Stimulated activated CD8-positive, alpha-beta memory T cell treated with anti-CD3 and anti-CD28 coated beads, Interleukin-4, amount 100 ng/mL, for 24 hours (primary cell): ENCODE data around the gene CD248.

ENCODE experiments used
- DNase-seq: peaks from one replicate; pipeline ENCODE4 v3.0.0-alpha.2; 2020; ENCODE audit warnings: low read depth

The CD248 gene

GRCh38 chr11:66341502-66342126, 24.8 kb upstream of the CD248 start:
- DNase-seq = no peak

- no peak for DNase-seq
Measured at GRCh38 chr11:66340596-66341501, 24.0 kb upstream of the CD248 start.

- no peak for DNase-seq
Measured at GRCh38 chr11:66339686-66340483, 23.0 kb upstream of the CD248 start.

- no peak for DNase-seq
Measured at GRCh38 chr11:66339162-66339675, 22.4 kb upstream of the CD248 start.

GRCh38 chr11:66338276-66339161, 21.7 kb upstream of the CD248 start:
- DNase-seq = no peak

- no peak for DNase-seq
Measured at GRCh38 chr11:66337103-66337899, 20.5 kb upstream of the CD248 start.

- peak; percentile 55 for DNase-seq
Measured at GRCh38 chr11:66336234-66337102, 19.6 kb upstream of the CD248 start, which contains the start of gene RIN1. TSS of gene RIN1 (minus strand) at chr11:66336434. CDS start at chr11:66336402, 32 bp downstream.

GRCh38 chr11:66335531-66336233, 18.8 kb upstream of the CD248 start:
- DNase-seq = no peak

- no peak for DNase-seq
Measured at GRCh38 chr11:66334605-66335442, 18.0 kb upstream of the CD248 start.

- no peak for DNase-seq
Measured at GRCh38 chr11:66333896-66334604, 17.2 kb upstream of the CD248 start.

GRCh38 chr11:66333220-66333877, 16.5 kb upstream of the CD248 start:
- DNase-seq = no peak

- no peak for DNase-seq
Measured at GRCh38 chr11:66332371-66333219, 15.8 kb upstream of the CD248 start.

- DNase-seq = no peak
Measured at GRCh38 chr11:66331542-66332370, 14.9 kb upstream of the CD248 start.

GRCh38 chr11:66330931-66331330, 14.1 kb upstream of the CD248 start:
- DNase-seq = no peak
